ENCODE results near the gene EPGN. TPM values are rescaled to one million over a fixed set of nuclear protein-coding genes. Genes with fewer than 3 reads are reported as not detected.
A peak's percentile ranks its signal among the peaks of the same experiment; 100 is the strongest.

Gene EPGN
- total and polyA plus RNA-seq, 8 donors = 0.24 to 0.92 TPM; not detected in 6

- Histone ChIP-seq H3K27me3 (no peaks in the 10 kb centered on the region), H3K4me3 (no peak overlapping the region), H3K36me3 (no peaks in the 10 kb centered on the region), H3K4me1 (no peaks in the 10 kb centered on the region), H3K27ac (no peak overlapping the region), H3K9me3 (no peaks in the 10 kb centered on the region)
- ATAC-seq (no peak), DNase-seq (no peak)
- intact Hi-C loops (cut with DNase I) = no loop called here
- no peak for TF ChIP-seq CTCF (IDR thresholded peaks at IDR 0.05)
Observed at GRCh38 chr4:74304095-74304625, 4.1 kb upstream of the EPGN start.

GRCh38 chr4:74305000-74305399 is 3.3 kb upstream of the EPGN start:
- H3K27me3 ChIP-seq = no peaks in the 10 kb centered on the region
- intact Hi-C loops (cut with DNase I) = no loop called here
- no peak for DNase-seq
- H3K4me3 ChIP-seq = no peak overlapping the region
- H3K36me3 ChIP-seq = no peaks in the 10 kb centered on the region
- no peak for ATAC-seq
- no peaks in the 10 kb centered on the region for H3K4me1 ChIP-seq
- no peak for TF ChIP-seq CTCF (IDR thresholded peaks at IDR 0.05)
- no peak overlapping the region for H3K27ac ChIP-seq
- no peaks in the 10 kb centered on the region for H3K9me3 ChIP-seq

- H3K36me3 ChIP-seq = no peaks in the 10 kb centered on the region
- no peak overlapping the region for H3K4me3 ChIP-seq
- no peaks in the 10 kb centered on the region for H3K9me3 ChIP-seq
- no peak overlapping the region for H3K27ac ChIP-seq
- ATAC-seq (no peak), DNase-seq (no peak)
- intact Hi-C loops (cut with DNase I) = no loop called here
- no peaks in the 10 kb centered on the region for H3K27me3 ChIP-seq
- H3K4me1 ChIP-seq = no peaks in the 10 kb centered on the region
- no peak for TF ChIP-seq CTCF (IDR thresholded peaks at IDR 0.05)
Observed at GRCh38 chr4:74307170-74307569, 1.1 kb upstream of the EPGN start.

GRCh38 chr4:74309223-74309622 is 953 bp downstream of the EPGN start:
- H3K36me3 ChIP-seq = no peaks in the 10 kb centered on the region
- TF ChIP-seq CTCF (IDR thresholded peaks at IDR 0.05) = no peak
- intact Hi-C loops (cut with DNase I) = no loop called here
- no peaks in the 10 kb centered on the region for H3K9me3 ChIP-seq
- DNase-seq = no peak
- no peak overlapping the region for H3K27ac ChIP-seq
- H3K27me3 ChIP-seq = no peaks in the 10 kb centered on the region
- no peak for ATAC-seq
- H3K4me3 ChIP-seq = no peak overlapping the region
- no peaks in the 10 kb centered on the region for H3K4me1 ChIP-seq

- Histone ChIP-seq H3K27me3 (no peaks in the 10 kb centered on the region), H3K4me3 (no peak overlapping the region), H3K4me1 (no peaks in the 10 kb centered on the region), H3K27ac (no peak overlapping the region), H3K36me3 (no peaks in the 10 kb centered on the region), H3K9me3 (no peaks in the 10 kb centered on the region)
- peak; percentile 76 for ATAC-seq
- intact Hi-C loops (cut with DNase I) = loop anchor here in 1 of 2 donors (10.0 kb wide), 1 partner anchor 117 kb away; no protein-coding TSS in a partner anchor
- TF ChIP-seq CTCF (IDR thresholded peaks at IDR 0.05) = peak; percentile 48 to 50
- peak in 1 of 4 donors; percentile 51 for DNase-seq
Observed at GRCh38 chr4:74311696-74312313, 3.5 kb downstream of the EPGN start.

All from left lung (tissue), 10 donors.